HepG2 (cell line): ENCODE measurements around the gene HOXC10. TPM values are rescaled to one million over a fixed set of nuclear protein-coding genes. Genes with fewer than 3 reads are reported as not detected.

Source experiments
- ATAC-seq: fragments of 200-7000 bp; cut with Tn5 transposase; 3 replicates; pipeline ENCODE4 v1.9.1; 2020; ENCODE audit warnings: mild to moderate bottlenecking, moderate library complexity
- Bru-seq: library from RNA; stranded (reverse); fragments of 400-500 nt; gene quantifications from one replicate; lab custom pipeline; 2021; lab: Mats Ljungman, UMichigan
- BruChase-seq, 2 experiments: library from RNA; stranded (reverse); fragments of 400-500 nt; gene quantifications; one replicate each; lab custom pipeline; 2021; lab: Mats Ljungman, UMichigan
- BruUV-seq: library from RNA; stranded (reverse); fragments of 400-500 nt; replicated peaks from 2 replicates; lab custom pipeline; 2021; lab: Mats Ljungman, UMichigan
- CTCF ChIA-PET: fragments of 300-600 bp; formaldehyde crosslinking; extraction: SDS; loops from one replicate; lab custom pipeline; 2021; ENCODE audit warnings: low total read pairs, inconsistent platforms, low intra/inter-chr PET ratio; lab: Yijun Ruan, JAX
- POLR2A ChIA-PET: fragments of 350-600 bp; sonication (Branson Sonifier 250); formaldehyde crosslinking; loops from one replicate; lab custom pipeline; 2020; ENCODE audit warnings: antibody characterized with exemption, inconsistent platforms; lab: Yijun Ruan, JAX
- DNase-seq: peaks from one replicate; pipeline ENCODE4 v3.0.0-alpha.2; 2015; ENCODE audit warnings: low spot score
- FAIRE-seq: peaks from 3 replicates; lab custom pipeline; 2011; peaks lifted over from hg19 to GRCh38; lab: Jason Lieb, UNC
- H2AFZ ChIP-seq: one replicate; pipeline ENCODE4 v1.6.1; 2011; ENCODE audit warnings: low read length, inconsistent platforms
- H3K27ac ChIP-seq: fragments of 300-600 bp; 3 replicates; pipeline ENCODE4 v1.8.0; 2011; ENCODE audit warnings: mixed run types, mild to moderate bottlenecking, mixed read lengths, low read length, inconsistent platforms; ENCODE audit not compliant: insufficient read depth; ENCODE audit errors: extremely low read length
- H3K27me3 ChIP-seq, 2 experiments: fragments of 200-600 bp in 1 of 2; 2 replicates in 1 of 2; 3 replicates in 1 of 2; pipeline versions ENCODE4 v1.6.0 to v1.8.0; 2011; ENCODE audit warnings: low read length in 2 of 2, mild to moderate bottlenecking in 2 of 2, moderate library complexity in 2 of 2, inconsistent platforms in 1 of 2; ENCODE audit not compliant: insufficient read depth in 2 of 2, control insufficient read depth in 1 of 2
- H3K36me3 ChIP-seq, 2 experiments: fragments of 200-600 bp in 1 of 2; replicated peaks in 1 of 2; 2 replicates in 1 of 2; 3 replicates in 1 of 2; pipeline versions ENCODE4 v1.5.1 to v1.8.0; 2011; ENCODE audit warnings: low read length in 2 of 2, inconsistent platforms in 1 of 2; ENCODE audit not compliant: insufficient read depth in 2 of 2, control insufficient read depth in 1 of 2
- H3K4me1 ChIP-seq: 2 replicates; pipeline ENCODE4 v1.5.1; 2012; ENCODE audit warnings: low read length, inconsistent platforms; ENCODE audit not compliant: insufficient read depth
- H3K4me2 ChIP-seq: 2 replicates; pipeline ENCODE4 v1.6.0; 2011; ENCODE audit warnings: low read depth, low read length, inconsistent platforms
- H3K4me3 ChIP-seq, 3 experiments: fragments of 200-600 bp in 1 of 3; sonication (generic), shearing (Covaris generic) in 1 of 3; replicated peaks in 1 of 3; 2 replicates each; pipeline ENCODE4 v1.5.1; 2011 to 2016; ENCODE audit warnings: low read length in 3 of 3, inconsistent platforms in 2 of 3, low read depth in 2 of 3, mild to moderate bottlenecking in 2 of 3, control low read depth in 1 of 3, mixed read lengths in 1 of 3; ENCODE audit not compliant: insufficient read depth in 1 of 3
- H3K79me2 ChIP-seq: one replicate; pipeline ENCODE4 v1.6.1; 2011; ENCODE audit warnings: low read length, inconsistent platforms; ENCODE audit not compliant: insufficient read depth
- H3K9ac ChIP-seq: 2 replicates; pipeline ENCODE4 v1.6.0; 2011; ENCODE audit warnings: mild to moderate bottlenecking, low read depth, low read length, inconsistent platforms; ENCODE audit not compliant: insufficient read depth
- H3K9me3 ChIP-seq: 2 replicates; pipeline ENCODE4 v1.5.1; 2012; ENCODE audit warnings: mild to moderate bottlenecking, low read length
- H4K20me1 ChIP-seq: 2 replicates; pipeline ENCODE4 v1.6.0; 2011; ENCODE audit warnings: inconsistent platforms, mild to moderate bottlenecking, low read length, moderate library complexity; ENCODE audit not compliant: insufficient read depth
- AFF4 ChIP-seq: sonication (generic); formaldehyde crosslinking; IDR thresholded peaks from 2 replicates; pipeline ENCODE4 v1.4.0; 2020; ENCODE audit warnings: missing genetic modification reagents
- CREBL2 ChIP-seq: sonication (generic); formaldehyde crosslinking; IDR thresholded peaks from 2 replicates; pipeline ENCODE4 v1.8.1; 2023; ENCODE audit warnings: missing genetic modification reagents, mild to moderate bottlenecking, borderline replicate concordance
- CSRNP1 ChIP-seq: sonication (generic); formaldehyde crosslinking; IDR thresholded peaks from 2 replicates; pipeline ENCODE4 v1.8.1; 2023; ENCODE audit warnings: mild to moderate bottlenecking, missing genetic modification reagents
- GATAD1 ChIP-seq: IDR thresholded peaks from 2 replicates; pipeline ENCODE4 v1.6.1; 2016; ENCODE audit warnings: missing genetic modification reagents, missing compliant biosample characterization
- HCFC1 ChIP-seq: fragments of 150-350 bp; IDR thresholded peaks from 2 replicates; pipeline ENCODE4 v1.6.1; 2014; ENCODE audit warnings: low read depth, low read length
- HOXA9 ChIP-seq: sonication (generic); formaldehyde crosslinking; IDR thresholded peaks from 2 replicates; pipeline ENCODE4 v1.8.1; 2022; ENCODE audit warnings: missing genetic modification reagents, mild to moderate bottlenecking, moderate library complexity, borderline replicate concordance
- NR2F6 ChIP-seq, 2 experiments: IDR thresholded peaks; 2 replicates each; pipeline ENCODE4 v1.6.1; 2016; ENCODE audit warnings: antibody characterized with exemption in 1 of 2, mild to moderate bottlenecking in 1 of 2
- RNF2 ChIP-seq: fragments of 450-650 bp; conservative IDR thresholded peaks from 2 replicates; pipeline ENCODE4 v1.6.1; 2016; ENCODE audit warnings: low read depth
- ZBTB20 ChIP-seq: sonication (generic); formaldehyde crosslinking; IDR thresholded peaks from 2 replicates; pipeline ENCODE4 v1.8.1; 2023; ENCODE audit warnings: missing genetic modification reagents, low read depth, mild to moderate bottlenecking, borderline replicate concordance
- ZBTB7A ChIP-seq: sonication (generic); formaldehyde crosslinking; IDR thresholded peaks from 2 replicates; pipeline ENCODE4 v1.8.0; 2022; ENCODE audit warnings: mild to moderate bottlenecking, missing genetic modification reagents
- ZNF124 ChIP-seq: sonication (generic); formaldehyde crosslinking; IDR thresholded peaks from 2 replicates; pipeline ENCODE4 v1.4.0; 2020; ENCODE audit warnings: missing genetic modification reagents
- ZSCAN29 ChIP-seq: sonication (generic); formaldehyde crosslinking; conservative IDR thresholded peaks from 2 replicates; pipeline ENCODE4 v1.4.0; 2020; ENCODE audit warnings: mild to moderate bottlenecking, missing genetic modification reagents
- WGBS: methylation state at CpG from one replicate; pipeline ENCODE4 v1.1.6; 2017; ENCODE audit warnings: low lambda C conversion rate; 5-methylcytosine and 5-hydroxymethylcytosine counted together
- in situ Hi-C: cut with HindIII; loops from 2 replicates; pipeline ENCODE4 v1.10.0; 2017; ENCODE audit warnings: low pct_unique_long_range_greater_than_20kb; ENCODE audit not compliant: extremely low pct_ligation_motif_present
- intact Hi-C: fragments of 100-400 bp; cut with micrococcal nuclease; formaldehyde crosslinking; loops from one replicate; pipeline ENCODE4 v1.10.0; 2022; ENCODE audit not compliant: unreplicated experiment
- long read RNA-seq, 2 experiments: library from RNA in 1 of 2; library from polyadenylated mRNA in 1 of 2; stranded (forward) in 1 of 2; unstranded in 1 of 2; transcript quantifications; one replicate each; pipeline ENCODE4 v2.0.0, GENCODE V29; 2019 to 2022
- polyA minus RNA-seq, 3 experiments: library from RNA; depleted of rRNA, polyadenylated mRNA; stranded (reverse); fragments of >200 nt; gene quantifications; 2 replicates each; pipeline ENCODE4 v1.2.3, GENCODE V29; 2011; ENCODE audit warnings: low replicate concordance in 1 of 3
- polyA plus RNA-seq, 8 experiments: library from polyadenylated mRNA; depleted of rRNA in 3 of 8; stranded (reverse) in 7 of 8; unstranded in 1 of 8; fragments of >200 nt; fragmentation: Illumina TruSeq in 4 of 8; extraction: Trizol in 4 of 8; gene quantifications; 2 replicates each; pipeline versions ENCODE4 v1.2.1 to v1.2.3, GENCODE V29; 2011 to 2016; ENCODE audit warnings: low read depth in 4 of 8, missing spikeins in 1 of 8, mixed read lengths in 1 of 8; ENCODE audit not compliant: insufficient read depth in 1 of 8
- total RNA-seq, 5 experiments: library from RNA; depleted of rRNA; stranded (reverse); fragments of >200 nt; fragmentation: Illumina TruSeq; extraction: Trizol; gene quantifications; 2 replicates each; pipeline ENCODE4 v1.2.3, GENCODE V29; 2016; ENCODE audit warnings: low read depth in 1 of 5

The HOXC10 gene
- total RNA-seq (2016; rRNA removed; fragmentation: Illumina TruSeq; extraction: Trizol) (not detected in 2 replicates), polyA plus RNA-seq (2011; rRNA removed) (not detected in 2 replicates), polyA minus RNA-seq (2011; rRNA and poly(A)+ RNA removed; ENCODE audit: low replicate concordance) (19.2 TPM in 1 of 2 replicates, not detected in the other), Bru-seq, nascent RNA (percentile 14 among the genes with signal in this experiment), BruChase-seq, experiment 1, labeled RNA remaining after a 6-hour chase (percentile 34 among the genes with signal in this experiment), BruChase-seq, experiment 2, labeled RNA remaining after a 2-hour chase (percentile 32 among the genes with signal in this experiment)
- total RNA-seq (2016; cell fraction: cytosol; rRNA removed; fragmentation: Illumina TruSeq; extraction: Trizol; ENCODE audit: low read depth) = not detected in 2 replicates
- not detected in 2 replicates for total RNA-seq (2016; cell fraction: insoluble cytoplasmic fraction; rRNA removed; fragmentation: Illumina TruSeq; extraction: Trizol)
- total RNA-seq (2016; cell fraction: membrane; rRNA removed; fragmentation: Illumina TruSeq; extraction: Trizol) = not detected in 2 replicates
- total RNA-seq (2016; cell fraction: nucleus; rRNA removed; fragmentation: Illumina TruSeq; extraction: Trizol) = not detected in 2 replicates
- 0.17 TPM in 1 of 2 replicates, not detected in the other for polyA plus RNA-seq (2011; cell fraction: cytosol; rRNA removed)
- not detected in 2 replicates for polyA plus RNA-seq (2011; cell fraction: nucleus; rRNA removed)
- polyA plus RNA-seq (2012) = 0.35 TPM in 1 of 2 replicates, not detected in the other
- polyA plus RNA-seq (2016; cell fraction: cytosol; fragmentation: Illumina TruSeq; extraction: Trizol; ENCODE audit: low read depth) = not detected in 2 replicates
- polyA plus RNA-seq (2016; cell fraction: insoluble cytoplasmic fraction; fragmentation: Illumina TruSeq; extraction: Trizol; ENCODE audit: low read depth) = 0.19 TPM in 1 of 2 replicates, not detected in the other
- polyA plus RNA-seq (2016; cell fraction: membrane; fragmentation: Illumina TruSeq; extraction: Trizol; ENCODE audit: low read depth) = not detected in 2 replicates
- polyA plus RNA-seq (2016; cell fraction: nucleus; fragmentation: Illumina TruSeq; extraction: Trizol; ENCODE audit: insufficient read depth, low read depth) = not detected in 2 replicates
- not detected in 2 replicates for polyA minus RNA-seq (2011; cell fraction: cytosol; rRNA and poly(A)+ RNA removed)
- polyA minus RNA-seq (2011; cell fraction: nucleus; rRNA and poly(A)+ RNA removed) = 0.26 TPM in 1 of 2 replicates, not detected in the other
- long read RNA-seq, experiment 1 = 0 reads
- long read RNA-seq, experiment 2 = 0 reads

- H3K27me3 ChIP-seq = peaks cover 6 to 42% of the 10 kb centered on the region in 2 experiments; a peak in 4 of 5 replicates
- no peak within 1 kb of the TSS for H3K9ac ChIP-seq
- 61% methylated on average over 45 of the region's 55 CpGs for WGBS
- H3K36me3 ChIP-seq = no peaks in the 10 kb centered on the region
- POLR2A ChIA-PET = no interaction called here
- CTCF ChIA-PET = interaction anchor here (0.9 to 2.3 kb wide), 3 partner anchors 216 to 232 kb away, joined by 3 to 12 read pairs (median 8); no protein-coding TSS in a partner anchor
- in situ Hi-C loops (no loop called here), intact Hi-C loops (no loop called here)
- peaks cover 35% of the 10 kb centered on the region for H3K4me1 ChIP-seq
- no TSS peak for BruUV-seq
- H2AFZ ChIP-seq = no peak within 1 kb of the TSS
- no peaks in the 10 kb centered on the region for H3K9me3 ChIP-seq
- H3K4me3 ChIP-seq = no peak within 1 kb of the TSS
- no peak within 1 kb of the TSS for H3K4me2 ChIP-seq
- FAIRE-seq (no peak), DNase-seq (peak; percentile 53), ATAC-seq (peak; percentile 48)
- no peaks in the 10 kb centered on the region for H3K79me2 ChIP-seq
- H3K27ac ChIP-seq = no peak within 1 kb of the TSS
- H4K20me1 ChIP-seq = no peaks in the 10 kb centered on the region
- TF ChIP-seq NR2F6 (IDR thresholded peaks at IDR 0.05) (peak; percentile 73), NR2F6 (CRISPR knock-in tag; IDR thresholded peaks at IDR 0.05) (peak; percentile 88), ZSCAN29 (no peak), AFF4 (no peak), CREBL2 (CRISPR knock-in tag) (no peak), HOXA9 (no peak), CSRNP1 (CRISPR knock-in tag) (no peak), RNF2 (no peak), GATAD1 (CRISPR knock-in tag) (0 out of 2 replicates have a peak, but pooled peaks have one; percentile 24), ZNF124 (no peak), HCFC1 (no peak), ZBTB7A (CRISPR knock-in tag) (no peak), ZBTB20 (CRISPR knock-in tag) (no peak)
Measured at GRCh38 chr12:53984901-53985691, at the start of gene HOXC10. HOXC10 (plus strand) TSS chr12:53985146; CDS start chr12:53985260, 114 bp downstream.
